ENCODE measurements around the gene DLG2.
"Not testable (repeated sequence)": the region's sequence is repeated elsewhere in the genome, so short reads cannot be mapped to it uniquely, and the experiment has no call there.

DLG2 gene

DNA sequence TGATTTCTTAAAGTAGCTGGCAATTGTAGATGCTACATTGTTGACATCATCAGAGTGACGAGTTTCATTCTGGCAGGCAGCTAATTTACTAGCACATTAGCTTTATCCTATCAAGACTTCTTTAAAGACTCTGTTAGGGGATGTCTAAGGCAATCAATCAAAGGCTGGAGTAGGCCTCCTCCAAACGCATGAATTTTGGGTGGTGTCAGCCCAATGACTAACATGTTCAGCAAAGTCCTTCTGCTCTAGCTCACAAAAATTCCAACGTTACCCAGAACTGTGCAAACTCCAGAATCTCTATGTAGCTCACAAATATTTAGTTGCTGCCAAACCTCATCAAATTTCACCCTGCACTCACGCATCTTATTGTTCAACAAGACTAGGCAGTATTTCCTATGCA is 395.6 kb downstream of the DLG2 start:
- DNase-seq (ENCODE audit: low read depth) = no peak

DNA sequence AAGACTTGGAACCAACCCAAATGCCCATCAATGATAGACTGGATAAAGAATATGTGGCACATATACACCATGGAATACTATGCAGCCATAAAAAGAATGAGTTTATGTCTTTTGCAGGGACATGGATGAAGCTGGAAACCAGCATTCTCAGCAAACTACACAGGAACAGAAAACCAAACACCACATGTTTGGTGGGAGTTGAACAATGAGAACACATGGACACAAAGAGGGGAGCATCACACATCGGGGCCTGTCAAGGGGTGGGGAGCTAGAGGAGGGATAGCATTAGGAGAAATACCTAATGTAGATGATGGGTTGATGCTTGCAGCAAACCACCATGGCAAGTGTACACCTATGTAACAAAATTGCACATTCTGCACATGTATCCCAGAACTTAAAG is 397.4 kb downstream of the DLG2 start:
- DNase-seq (ENCODE audit: low read depth) = not testable (repeated sequence)

DNA sequence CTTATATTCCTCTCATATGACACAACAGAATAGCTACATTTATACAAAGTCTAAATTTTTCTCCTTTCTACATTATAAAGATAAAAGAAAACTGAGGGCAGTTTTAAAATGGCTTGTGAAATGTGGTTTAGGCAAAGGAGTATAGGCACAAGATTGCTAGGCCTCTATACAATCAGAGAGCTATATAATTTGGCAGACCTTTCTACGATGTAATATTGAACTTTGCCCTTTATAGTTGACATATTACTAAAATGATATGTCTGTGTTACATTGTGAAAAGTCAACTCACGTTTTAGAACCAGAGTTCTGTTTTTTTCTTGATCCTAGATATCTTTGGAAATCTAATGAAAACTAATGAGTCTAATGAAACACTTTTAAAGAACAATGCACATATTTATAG is 430.2 kb downstream of the DLG2 start:
- no peak for DNase-seq (ENCODE audit: low read depth)

DNA sequence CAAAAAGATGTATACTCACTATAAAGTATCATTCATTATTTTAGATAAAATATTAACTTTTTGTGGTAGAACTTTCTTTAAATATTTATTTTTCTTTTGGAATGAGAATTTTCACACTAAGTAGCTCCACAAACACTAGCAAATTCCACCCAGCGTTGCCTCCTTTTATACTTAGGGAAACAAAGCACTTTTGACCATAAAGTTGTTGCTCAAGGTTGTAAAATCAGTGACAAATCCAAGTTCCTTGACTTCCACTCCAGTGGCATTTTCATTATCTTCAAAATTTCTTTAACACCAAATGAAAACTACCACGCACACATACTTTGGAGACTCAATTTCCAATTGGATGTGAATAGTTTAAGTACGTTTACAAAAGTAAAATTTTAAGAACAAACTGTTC is 431.2 kb downstream of the DLG2 start:
- no peak for DNase-seq (ENCODE audit: low read depth)

DNA sequence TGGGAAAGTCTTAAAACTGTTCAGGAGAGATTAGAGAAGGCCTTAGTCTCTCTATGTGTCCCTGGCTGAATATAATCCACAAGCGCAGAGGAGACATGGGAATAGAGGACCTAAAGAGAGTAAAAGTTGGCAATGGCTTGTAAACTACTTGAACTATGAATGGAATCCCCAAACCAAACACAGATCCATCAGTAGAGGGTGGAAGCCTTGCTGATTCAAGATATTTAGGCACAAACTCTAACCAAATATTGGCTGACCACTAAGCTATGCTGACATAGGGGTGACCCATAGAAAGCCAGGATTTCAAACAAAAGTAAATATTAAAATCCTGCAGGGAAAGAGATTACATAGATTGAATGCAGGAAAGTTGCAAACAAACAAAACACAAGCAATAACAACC is 439.2 kb downstream of the DLG2 start:
- DNase-seq (ENCODE audit: low read depth) = no peak

DNA sequence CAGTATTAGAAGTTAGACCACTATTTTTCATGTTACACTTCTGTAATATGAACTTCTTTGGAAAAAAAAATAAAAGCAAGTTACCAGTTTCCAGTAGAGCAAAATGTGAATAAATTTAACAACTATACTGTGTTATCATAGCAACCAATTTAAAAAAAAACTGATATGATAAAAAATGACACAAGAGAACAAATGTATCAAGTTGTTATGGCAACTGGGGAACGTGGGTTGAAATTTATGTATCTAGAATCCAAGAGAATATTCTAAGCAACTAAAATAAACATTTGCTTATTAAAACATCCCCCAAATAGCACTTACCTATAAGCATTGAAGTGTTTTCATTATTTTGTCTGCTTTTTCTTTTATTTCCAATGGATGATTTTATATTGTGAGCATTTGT is 442.4 kb downstream of the DLG2 start:
- no peak for DNase-seq (ENCODE audit: low read depth)

GRCh38 chr11:85182441-85183387 is 444.4 kb downstream of the DLG2 start:
- DNase-seq (ENCODE audit: low read depth) = no peak

DNA sequence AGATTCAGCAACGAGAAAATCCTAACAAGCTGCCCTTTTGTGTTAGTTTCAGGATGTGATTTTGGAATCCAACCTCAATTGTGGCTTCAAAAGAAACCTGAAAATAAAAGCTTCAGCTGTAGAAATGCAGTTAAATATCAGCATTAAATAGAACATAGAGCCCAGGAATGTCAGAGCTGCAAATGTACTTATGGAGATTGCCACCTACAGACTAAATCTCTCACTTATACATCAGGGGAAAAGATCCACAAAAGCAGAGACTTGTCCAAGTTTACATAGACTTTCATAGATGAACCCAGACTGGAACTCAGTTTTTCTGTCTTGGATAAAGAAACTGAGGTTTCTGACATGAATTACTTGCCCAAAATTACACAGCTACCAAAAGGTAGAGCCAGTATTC is 446.6 kb downstream of the DLG2 start:
- DNase-seq (ENCODE audit: low read depth) = no peak

DNA sequence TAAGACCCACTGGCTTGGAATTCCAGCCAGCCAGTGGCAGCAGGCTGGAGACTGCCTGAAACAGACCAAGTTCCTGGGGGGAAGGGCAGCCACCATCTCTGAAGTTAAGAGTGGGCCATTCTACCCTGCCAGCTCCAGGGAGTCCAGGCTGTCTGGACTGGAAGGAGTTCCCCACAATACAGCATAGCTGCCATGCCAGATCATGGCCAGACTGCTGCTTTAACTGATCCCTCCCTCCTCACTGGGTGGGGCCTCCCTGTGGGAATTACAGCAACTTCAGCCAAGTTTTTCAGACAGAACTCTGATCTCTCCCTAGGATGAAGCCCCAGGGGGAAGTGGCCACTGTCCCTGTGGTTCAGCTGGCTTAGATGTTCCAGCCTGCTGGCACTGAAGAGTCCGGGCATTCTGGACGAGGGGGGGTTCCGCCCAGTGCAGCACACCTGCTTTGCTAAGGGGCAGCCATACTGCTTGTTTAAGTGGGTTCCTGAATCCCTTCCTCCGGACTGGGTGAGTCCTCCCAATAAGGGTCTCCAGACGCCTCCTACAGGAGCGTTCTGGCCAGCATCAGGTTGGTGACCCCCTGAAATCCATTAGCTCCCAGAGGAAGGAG is 455.4 kb downstream of the DLG2 start:
- DNase-seq (ENCODE audit: low read depth) = no peak

DNA sequence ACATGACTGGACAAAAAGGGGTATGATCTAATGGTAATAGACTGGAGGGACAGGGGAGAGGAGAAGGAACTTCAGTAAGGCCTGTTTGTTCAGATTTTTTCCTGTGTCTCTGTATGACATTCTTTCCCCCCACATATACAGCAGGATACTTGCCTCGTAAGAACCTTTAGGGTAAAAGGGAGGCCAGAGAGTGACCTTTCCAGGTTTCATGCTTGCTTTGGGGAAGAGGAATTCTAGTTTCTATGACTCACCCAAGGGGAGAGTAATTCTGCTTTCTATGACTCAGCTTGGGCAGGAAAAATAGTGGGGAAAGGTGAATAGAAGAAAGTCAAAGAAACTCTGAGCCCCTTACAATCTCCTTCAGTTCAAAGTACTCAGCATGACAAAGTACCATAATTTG is 457.0 kb downstream of the DLG2 start:
- no peak for DNase-seq (ENCODE audit: low read depth)

DNA sequence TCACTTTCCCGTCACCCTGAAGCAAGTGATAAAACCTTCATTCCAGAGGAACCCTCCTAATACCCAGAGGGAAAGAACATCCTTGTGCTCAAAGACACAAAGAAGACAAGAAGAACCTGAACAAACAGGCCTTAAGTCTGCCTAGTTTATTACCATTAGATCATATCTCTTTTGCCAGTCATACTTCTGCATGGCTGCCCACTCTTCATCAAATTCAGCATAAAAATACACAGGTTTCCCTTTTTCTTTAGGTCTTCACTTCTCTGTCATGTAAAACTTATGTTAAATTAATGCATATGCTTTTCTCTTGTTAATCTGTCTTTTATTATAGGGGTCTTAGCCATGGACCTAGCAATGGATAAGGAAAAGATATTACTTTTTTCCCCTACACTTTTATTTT is 459.7 kb downstream of the DLG2 start:
- no peak for DNase-seq (ENCODE audit: low read depth)

DNA sequence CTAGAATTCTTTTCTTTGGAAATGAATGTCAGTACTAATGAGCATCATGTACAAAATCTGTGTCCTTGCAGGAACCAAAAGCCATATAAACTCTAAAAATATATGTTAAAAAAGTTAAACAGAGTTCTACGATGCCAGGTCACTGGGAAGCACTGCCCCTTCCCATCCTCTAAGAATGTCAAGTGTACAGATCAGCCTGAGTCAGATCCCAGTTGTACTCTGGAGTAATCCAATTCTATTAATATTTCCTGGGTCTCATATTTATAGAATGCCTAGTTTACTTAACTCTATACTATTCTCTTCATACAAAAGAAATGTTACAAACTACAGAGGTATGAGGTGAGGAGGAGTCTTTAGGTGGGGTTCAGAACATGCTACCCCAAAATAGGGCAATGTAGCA is 460.1 kb downstream of the DLG2 start:
- no peak for DNase-seq (ENCODE audit: low read depth)

- no peak for DNase-seq (ENCODE audit: low read depth)
Observed at GRCh38 chr11:85165819-85166218, 461.3 kb downstream of the DLG2 start.

- DNase-seq (ENCODE audit: low read depth) = no peak
Observed at GRCh38 chr11:85164743-85165142, 462.4 kb downstream of the DLG2 start.

DNA sequence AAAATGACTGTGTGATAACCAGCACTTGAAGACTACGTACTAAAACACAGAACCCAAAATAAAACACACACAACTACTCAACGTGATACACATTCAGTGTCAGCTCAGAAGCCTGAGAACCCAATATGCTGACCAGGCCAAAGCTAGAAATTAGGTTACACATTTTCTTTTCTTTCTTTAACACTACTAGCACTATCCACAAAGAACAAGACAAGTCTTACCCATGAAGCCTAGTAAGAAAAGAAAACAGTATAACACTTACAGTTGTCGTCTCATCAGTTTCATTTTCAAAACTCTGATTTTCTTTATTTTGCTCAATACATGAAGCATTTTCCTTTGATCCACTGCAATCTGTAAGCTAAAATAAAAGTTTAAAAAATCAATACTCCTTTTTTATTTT is 472.9 kb downstream of the DLG2 start:
- DNase-seq (ENCODE audit: low read depth) = no peak

DNA sequence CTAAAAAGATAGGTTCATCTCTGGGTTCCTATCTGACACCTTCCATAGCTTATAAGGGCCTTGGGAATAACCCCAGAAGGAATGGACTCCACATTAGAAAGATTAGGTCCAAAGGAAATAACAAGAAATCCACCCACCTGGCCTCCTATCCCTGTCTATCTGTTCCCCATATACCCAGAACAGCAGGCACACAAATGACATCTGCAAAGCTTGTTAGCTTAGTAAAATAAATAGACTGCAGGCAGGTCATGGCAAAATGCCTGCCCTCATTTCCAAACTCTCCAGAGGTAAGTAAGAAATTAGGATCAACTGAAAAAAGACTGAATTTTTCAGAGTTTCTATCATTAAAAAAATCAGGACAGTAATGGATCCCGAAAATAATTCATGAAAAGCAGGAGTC is 489.5 kb downstream of the DLG2 start:
- DNase-seq (ENCODE audit: low read depth) = no peak

GRCh38 chr11:85133636-85134035 is 493.5 kb downstream of the DLG2 start:
- no peak for DNase-seq (ENCODE audit: low read depth)

GRCh38 chr11:85132851-85133585 is 494.1 kb downstream of the DLG2 start:
- no peak for DNase-seq (ENCODE audit: low read depth)

GRCh38 chr11:85127349-85127748 is 499.8 kb downstream of the DLG2 start:
- DNase-seq (ENCODE audit: low read depth) = no peak

DNA sequence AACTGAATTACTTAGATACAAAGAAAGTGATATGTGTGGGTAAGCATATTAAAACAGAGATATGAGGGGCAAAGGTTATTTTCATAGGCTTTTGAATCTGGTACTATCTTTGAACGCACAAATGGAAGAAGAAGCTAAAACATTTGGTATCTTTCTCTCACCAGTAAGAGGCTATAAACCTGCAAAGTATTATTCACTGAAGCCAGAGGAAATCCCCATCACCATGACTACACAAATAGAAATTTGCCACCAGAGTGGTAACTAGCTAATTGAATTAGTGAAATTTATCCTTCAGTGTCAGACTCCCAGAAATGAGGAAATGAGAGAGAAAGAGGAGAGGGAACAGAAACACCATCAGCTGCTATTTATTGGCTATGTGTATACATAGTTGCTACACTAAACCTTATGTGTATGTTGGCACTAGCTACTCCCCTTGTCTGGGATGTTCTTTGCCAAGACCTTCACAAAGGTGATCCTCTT is 503.4 kb downstream of the DLG2 start:
- no peak for DNase-seq (ENCODE audit: low read depth)

GRCh38 chr11:85118151-85118550 is 509.0 kb downstream of the DLG2 start:
- no peak for DNase-seq (ENCODE audit: low read depth)

DNA sequence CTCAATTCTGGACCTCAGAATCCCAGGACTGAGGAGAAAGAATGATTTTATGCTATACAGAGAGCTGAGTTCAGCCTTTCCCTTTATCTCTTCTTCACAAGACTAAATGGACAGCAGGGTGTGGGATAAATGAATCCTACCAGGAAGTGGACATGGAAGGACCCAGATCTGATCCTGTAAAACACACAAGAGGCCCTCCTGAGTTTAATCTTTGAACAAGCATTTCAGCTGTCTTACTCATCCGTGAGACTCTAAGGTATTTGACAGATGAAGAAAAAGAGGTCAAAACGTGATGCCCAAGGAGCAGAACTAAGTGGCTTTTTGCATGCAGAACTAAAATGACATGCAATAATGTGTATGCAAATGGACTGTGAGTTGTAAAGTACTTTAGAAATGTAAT is 511.3 kb downstream of the DLG2 start:
- no peak for DNase-seq (ENCODE audit: low read depth)

- no peak for DNase-seq (ENCODE audit: low read depth)
Observed at GRCh38 chr11:85114786-85115185, 512.4 kb downstream of the DLG2 start.

Measured in activated T-cell treated with anti-CD3 and anti-CD28 coated beads for 24 hours (primary cell).